Gastroesophageal sphincter (tissue), 4 donors: ENCODE measurements around the gene RNF41. TPM values are rescaled to one million over a fixed set of nuclear protein-coding genes. Genes with fewer than 3 reads are reported as not detected.
"Not testable (repeated sequence)": the region's sequence is repeated elsewhere in the genome, so short reads cannot be mapped to it uniquely, and the experiment has no call there.

Experiments used
- ATAC-seq: fragments of 150-250 bp; one replicate; pipeline ENCODE4 v1.9.1; 2016; ENCODE audit warnings: mild to moderate bottlenecking, moderate library complexity
- H3K27ac ChIP-seq, 4 donors: fragments of 200-600 bp; sonication (generic) in 3 of 4; 1 replicate in 3 of 4; 2 replicates in 1 of 4; pipeline ENCODE4 v1.5.1; 2016 to 2019
- H3K27me3 ChIP-seq: fragments of 200-600 bp; sonication (generic); one replicate; pipeline ENCODE4 v1.5.1; 2019
- H3K36me3 ChIP-seq, 2 donors: fragments of 200-600 bp; sonication (generic); one replicate each; pipeline ENCODE4 v1.5.1; 2019; ENCODE audit warnings: control low read depth in 1 of 2
- H3K4me1 ChIP-seq, 3 donors: fragments of 200-600 bp; sonication (generic); 1 replicate in 2 of 3; 2 replicates in 1 of 3; pipeline ENCODE4 v1.5.1; 2016 to 2019; ENCODE audit warnings: control low read depth in 2 of 3
- H3K4me3 ChIP-seq, 2 donors: fragments of 200-600 bp; sonication (generic); one replicate each; pipeline ENCODE4 v1.5.1; 2019; ENCODE audit warnings: mild to moderate bottlenecking in 1 of 2, moderate library complexity in 1 of 2
- H3K9me3 ChIP-seq, 3 donors: fragments of 200-600 bp; sonication (generic); one replicate each; pipeline ENCODE4 v1.5.1; 2017 to 2019; ENCODE audit warnings: control low read depth in 2 of 3
- EP300 ChIP-seq: sonication (generic); formaldehyde crosslinking; IDR thresholded peaks from one replicate; pipeline ENCODE4 v1.6.1; 2017; ENCODE audit warnings: antibody characterized with exemption, mild to moderate bottlenecking
- POLR2A ChIP-seq, 2 donors: fragments of 450-650 bp; IDR thresholded peaks; one replicate each; pipeline ENCODE4 v1.6.1; 2017; ENCODE audit warnings: antibody characterized with exemption in 2 of 2, mild to moderate bottlenecking in 2 of 2, moderate library complexity in 1 of 2
- POLR2AphosphoS5 ChIP-seq: sonication (generic); formaldehyde crosslinking; IDR thresholded peaks from one replicate; pipeline ENCODE4 v1.6.1; 2017; ENCODE audit warnings: antibody characterized with exemption
- WGBS, 2 donors: methylation state at CpG; one replicate each; pipeline ENCODE4 v1.1.5; 2018; ENCODE audit warnings: low coverage in 1 of 2; 5-methylcytosine and 5-hydroxymethylcytosine counted together
- total RNA-seq, 4 donors: library from RNA; depleted of rRNA; stranded (reverse); fragments of >200 nt; gene quantifications; one replicate each; pipeline ENCODE4 v1.1.0, GENCODE V29; 2016
- TF ChIP-seq, protein P1 (sequence below), 4 experiments: fragments of 200-600 bp in 2 of 4; fragments of 450-650 bp in 2 of 4; sonication (generic) in 1 of 4; IDR thresholded peaks; one replicate each; pipeline ENCODE4 v1.5.1; 2017 to 2019; ENCODE audit warnings: antibody characterized with exemption in 4 of 4, mild to moderate bottlenecking in 2 of 4, moderate library complexity in 2 of 4

The RNF41 gene
- total RNA-seq, 4 donors from 2014 or later: 63.7 to 119 (median 102) TPM

DNA sequence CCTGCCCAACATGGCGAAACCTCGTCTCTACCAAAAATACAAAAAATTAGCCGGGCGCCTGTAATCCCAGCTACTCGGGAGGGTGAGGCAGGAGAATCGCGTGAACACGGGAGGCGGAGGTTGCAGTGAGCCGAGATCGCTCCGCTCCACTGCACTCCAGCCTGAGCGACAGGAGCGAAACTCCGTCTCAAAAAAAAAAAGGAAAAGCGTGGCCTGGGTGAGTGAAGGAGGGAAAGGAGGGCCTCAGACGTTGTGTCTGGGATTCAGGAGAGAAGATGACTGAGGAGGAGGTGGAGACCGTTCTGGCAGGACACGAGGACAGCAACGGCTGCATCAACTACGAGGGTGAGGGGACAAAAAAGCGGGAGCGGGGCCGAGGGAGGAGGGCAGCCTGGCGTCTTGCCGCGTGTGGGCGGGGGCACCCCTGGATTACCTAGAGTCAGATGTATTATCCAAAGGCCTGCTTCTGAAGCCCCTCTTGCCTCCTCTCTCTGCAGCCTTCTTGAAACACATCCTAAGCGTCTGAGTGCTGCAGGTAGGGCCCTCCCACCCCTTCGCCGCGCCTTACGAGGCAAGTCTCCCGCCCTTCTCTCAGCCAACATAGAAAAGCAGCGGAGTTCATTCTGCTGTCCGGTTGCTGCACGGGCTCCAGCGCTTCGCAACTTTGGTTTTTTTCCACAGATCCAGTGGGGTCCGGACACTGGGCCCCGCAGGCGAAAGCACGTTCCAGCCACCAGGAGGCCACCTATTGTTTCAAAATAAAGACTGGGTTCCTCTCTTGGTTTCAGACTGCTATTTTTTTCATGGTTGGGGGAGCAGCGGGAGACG, 64.3 kb downstream of the RNF41 start:
- peak; percentile 76 for ATAC-seq
- H3K27ac ChIP-seq: peak overlapping the region; percentile 93 to 99 (median 98)
- H3K4me3 ChIP-seq: peak overlapping the region; percentile 71 to 82
- H3K36me3 ChIP-seq: peaks cover 0 to 30% of the 10 kb centered on the region in 2 donors
- 3 to 16% methylated on average over 3 to 33 of the region's 45 CpGs for WGBS, 2 donors
- no peaks in the 10 kb centered on the region for H3K27me3 ChIP-seq
- H3K9me3 ChIP-seq: no peaks in the 10 kb centered on the region
- H3K4me1 ChIP-seq: peaks cover 0 to 64% (median 20%) of the 10 kb centered on the region in 3 donors
- no peak for TF ChIP-seq POLR2AphosphoS5
- TF ChIP-seq, protein P1, sequence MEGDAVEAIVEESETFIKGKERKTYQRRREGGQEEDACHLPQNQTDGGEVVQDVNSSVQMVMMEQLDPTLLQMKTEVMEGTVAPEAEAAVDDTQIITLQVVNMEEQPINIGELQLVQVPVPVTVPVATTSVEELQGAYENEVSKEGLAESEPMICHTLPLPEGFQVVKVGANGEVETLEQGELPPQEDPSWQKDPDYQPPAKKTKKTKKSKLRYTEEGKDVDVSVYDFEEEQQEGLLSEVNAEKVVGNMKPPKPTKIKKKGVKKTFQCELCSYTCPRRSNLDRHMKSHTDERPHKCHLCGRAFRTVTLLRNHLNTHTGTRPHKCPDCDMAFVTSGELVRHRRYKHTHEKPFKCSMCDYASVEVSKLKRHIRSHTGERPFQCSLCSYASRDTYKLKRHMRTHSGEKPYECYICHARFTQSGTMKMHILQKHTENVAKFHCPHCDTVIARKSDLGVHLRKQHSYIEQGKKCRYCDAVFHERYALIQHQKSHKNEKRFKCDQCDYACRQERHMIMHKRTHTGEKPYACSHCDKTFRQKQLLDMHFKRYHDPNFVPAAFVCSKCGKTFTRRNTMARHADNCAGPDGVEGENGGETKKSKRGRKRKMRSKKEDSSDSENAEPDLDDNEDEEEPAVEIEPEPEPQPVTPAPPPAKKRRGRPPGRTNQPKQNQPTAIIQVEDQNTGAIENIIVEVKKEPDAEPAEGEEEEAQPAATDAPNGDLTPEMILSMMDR (IDR thresholded peaks at IDR 0.05): peak in 3 of 4 experiments; percentile 83 to 97 (median 94)

DNA sequence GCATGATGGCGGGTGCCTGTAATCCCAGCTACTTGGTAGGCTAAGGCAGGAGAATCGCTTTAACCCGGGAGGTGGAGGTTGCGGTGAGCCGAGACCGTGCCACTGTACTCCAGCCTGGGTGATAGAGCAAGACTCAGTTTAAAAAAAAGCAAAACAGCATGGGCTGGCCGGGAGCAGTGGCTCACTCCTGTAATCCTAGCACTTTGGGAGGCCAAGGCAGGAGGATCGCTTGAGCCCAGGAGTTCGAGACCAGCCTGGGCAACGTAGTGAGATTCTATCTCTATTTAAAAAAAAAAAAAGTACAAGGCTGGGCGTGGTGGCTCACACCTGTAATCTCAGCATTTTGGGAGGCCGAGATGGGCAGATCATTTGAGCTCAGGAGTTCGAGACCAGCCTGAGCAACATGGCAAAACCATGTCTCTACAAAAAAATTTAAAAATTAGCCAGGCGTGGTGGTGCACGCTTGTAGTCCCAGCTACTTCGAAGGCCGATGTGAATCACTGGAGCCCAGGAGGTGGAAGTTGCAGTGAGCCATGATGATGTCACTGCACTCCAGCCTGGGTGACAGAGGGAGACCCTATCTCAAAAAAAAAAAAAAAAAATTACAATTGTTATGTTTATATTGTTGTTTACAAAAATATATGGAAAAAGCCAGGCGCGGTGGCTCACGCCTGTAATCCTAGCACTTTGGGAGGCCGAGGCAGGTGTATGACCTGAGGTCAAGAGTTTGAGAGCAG, 65.1 kb downstream of the RNF41 start:
- Histone ChIP-seq H3K36me3 (peaks cover 0 to 22% of the 10 kb centered on the region in 2 donors), H3K27ac (peak overlapping the region; percentile 93 to 99 (median 98)), H3K4me3 (peak overlapping the region; percentile 71 to 82), H3K4me1 (peaks cover 1 to 60% (median 21%) of the 10 kb centered on the region in 3 donors)
- not testable (repeated sequence) for H3K9me3 ChIP-seq, ATAC-seq, H3K27me3 ChIP-seq
- 80% methylated on average over 10 to 15 of the region's 21 CpGs for WGBS, 2 donors

DNA sequence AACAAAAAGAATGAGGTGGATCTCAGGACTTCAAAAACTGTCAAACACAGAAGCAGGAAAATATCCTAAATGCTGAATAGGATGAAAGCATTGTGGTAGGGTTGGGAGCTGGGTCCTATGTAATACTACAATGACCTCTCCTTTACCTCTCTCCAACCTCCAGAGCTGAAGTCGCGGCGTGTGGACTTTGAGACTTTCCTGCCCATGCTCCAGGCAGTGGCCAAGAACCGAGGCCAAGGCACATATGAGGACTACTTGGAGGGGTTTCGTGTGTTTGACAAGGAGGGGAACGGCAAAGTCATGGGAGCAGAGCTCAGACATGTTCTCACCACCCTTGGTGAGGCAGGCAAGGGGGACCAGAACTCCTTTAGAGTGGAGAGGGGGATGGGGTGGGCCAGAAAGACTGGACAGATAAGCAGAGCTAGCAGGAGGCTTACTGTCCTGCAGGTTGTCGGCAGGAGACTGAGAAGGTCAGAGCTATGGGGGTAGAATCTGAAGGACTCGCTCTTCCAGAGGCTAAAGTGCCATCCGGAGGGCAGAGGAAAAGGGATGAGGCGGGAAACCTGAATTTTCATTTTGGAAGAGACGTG, 66.4 kb downstream of the RNF41 start:
- no peak for ATAC-seq
- Histone ChIP-seq H3K4me3 (no peak overlapping the region), H3K36me3 (peaks cover 0 to 10% of the 10 kb centered on the region in 2 donors), H3K4me1 (peaks cover 3 to 60% (median 17%) of the 10 kb centered on the region in 3 donors), H3K27ac (peak overlapping the region in 1 of 4 donors; percentile 96), H3K27me3 (no peaks in the 10 kb centered on the region), H3K9me3 (no peaks in the 10 kb centered on the region)
- TF ChIP-seq POLR2A (IDR thresholded peaks at IDR 0.05) (no peak), POLR2AphosphoS5 (no peak), EP300 (no peak)
- TF ChIP-seq, protein P1 (IDR thresholded peaks at IDR 0.05): no peak
- WGBS, 2 donors: 87 to 92% methylated on average over 5 to 8 of the region's 11 CpGs

DNA sequence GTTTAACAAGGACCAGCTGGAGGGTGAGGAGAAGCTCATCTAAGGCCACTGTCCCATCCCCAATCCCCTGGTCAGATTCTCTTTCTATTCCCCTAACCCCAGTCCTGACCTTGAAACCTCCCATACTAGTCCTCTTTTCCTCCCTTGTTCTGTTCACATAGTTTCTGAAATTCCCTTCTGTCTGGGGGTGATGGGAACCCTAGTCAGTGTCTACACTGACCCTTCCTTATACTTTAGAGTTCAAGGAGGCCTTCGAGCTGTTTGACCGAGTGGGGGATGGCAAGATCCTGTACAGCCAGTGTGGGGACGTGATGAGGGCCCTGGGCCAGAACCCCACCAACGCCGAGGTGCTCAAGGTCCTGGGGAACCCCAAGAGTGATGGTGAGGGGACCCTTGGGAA, 66.9 kb downstream of the RNF41 start:
- ATAC-seq: no peak
- TF ChIP-seq POLR2A (IDR thresholded peaks at IDR 0.05): no peak
- Histone ChIP-seq H3K27me3 (no peaks in the 10 kb centered on the region), H3K27ac (no peak overlapping the region), H3K4me3 (no peak overlapping the region), H3K4me1 (peaks cover 3 to 55% (median 13%) of the 10 kb centered on the region in 3 donors), H3K9me3 (no peaks in the 10 kb centered on the region), H3K36me3 (peaks cover 0 to 4% of the 10 kb centered on the region in 2 donors)
- WGBS, 2 donors: no CpG with 5 or more reads among the region's 5 CpGs

DNA sequence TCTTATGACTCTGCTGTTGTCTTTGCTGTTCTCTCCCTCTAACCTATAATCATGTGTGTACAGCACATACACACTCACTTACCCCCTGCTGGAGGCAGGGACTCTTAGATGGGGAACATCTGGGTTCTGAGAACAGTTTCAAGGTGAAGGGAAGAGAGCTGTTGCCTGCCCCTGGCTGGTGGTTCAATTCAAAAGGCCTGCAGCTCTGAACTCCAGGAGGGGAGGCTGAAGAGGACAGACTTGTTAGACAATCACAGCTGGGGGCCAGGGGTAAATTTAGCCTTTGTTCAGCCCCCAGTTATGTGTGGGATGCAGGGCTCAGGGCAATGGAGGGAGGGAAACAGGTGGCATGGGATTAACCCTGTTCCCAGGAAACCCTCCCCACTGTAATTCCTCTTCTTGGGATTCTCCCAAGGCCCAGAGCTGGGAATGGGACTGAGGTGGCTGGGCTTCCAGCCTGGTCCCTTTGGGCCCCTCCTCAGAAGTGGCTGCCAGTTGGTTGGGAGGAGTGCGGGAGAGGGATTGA, 67.4 kb downstream of the RNF41 start:
- TF ChIP-seq, protein P1 (IDR thresholded peaks at IDR 0.05): no peak
- no peak for TF ChIP-seq POLR2A (IDR thresholded peaks at IDR 0.05)
- Histone ChIP-seq H3K9me3 (no peaks in the 10 kb centered on the region), H3K4me3 (no peak overlapping the region), H3K4me1 (peaks cover 3 to 50% (median 13%) of the 10 kb centered on the region in 3 donors), H3K27me3 (no peaks in the 10 kb centered on the region), H3K36me3 (no peaks in the 10 kb centered on the region), H3K27ac (no peak overlapping the region)
- 100% methylated on average over 1 of the region's 1 CpG for WGBS, 2 donors
- no peak for ATAC-seq
